ENCODE measurements around the gene C2CD2L. TPM values are rescaled to one million over a fixed set of nuclear protein-coding genes. Genes with fewer than 3 reads are reported as not detected.
"Not testable (repeated sequence)": the region's sequence is repeated elsewhere in the genome, so short reads cannot be mapped to it uniquely, and the experiment has no call there.

C2CD2L gene
- total RNA-seq, 1 donor from 2014 or later, result 19.7 TPM

- no peak for DNase-seq (ENCODE audit: low read depth)
Observed at GRCh38 chr11:119092880-119093842, 14.0 kb upstream of the C2CD2L start.

GRCh38 chr11:119093942-119094815 lies 13.0 kb upstream of the C2CD2L start:
- DNase-seq (ENCODE audit: low read depth), result peak; percentile 61

GRCh38 chr11:119094816-119095065 lies 12.4 kb upstream of the C2CD2L start:
- peak; percentile 90 for DNase-seq (ENCODE audit: low read depth)

GRCh38 chr11:119095066-119095880 lies 11.9 kb upstream of the C2CD2L start:
- DNase-seq (ENCODE audit: low read depth), result peak; percentile 99

GRCh38 chr11:119099711-119100110 lies 7.4 kb upstream of the C2CD2L start:
- DNase-seq (ENCODE audit: low read depth), result no peak

- peak; percentile 47 for DNase-seq (ENCODE audit: low read depth)
Observed at GRCh38 chr11:119100246-119100970, 6.7 kb upstream of the C2CD2L start.

GRCh38 chr11:119100994-119101758 lies 6.0 kb upstream of the C2CD2L start:
- peak; percentile 46 for DNase-seq (ENCODE audit: low read depth)

- DNase-seq (ENCODE audit: low read depth), result peak; percentile 96
Observed at GRCh38 chr11:119101759-119102423, 5.3 kb upstream of the C2CD2L start, which contains the start of gene DPAGT1. Gene DPAGT1 (minus strand): TSS chr11:119101853. CDS start chr11:119101655, 198 bp downstream.

- DNase-seq (ENCODE audit: low read depth), result not testable (repeated sequence)
Observed at GRCh38 chr11:119103161-119103664, 3.9 kb upstream of the C2CD2L start.

GRCh38 chr11:119103793-119104192 lies 3.4 kb upstream of the C2CD2L start:
- DNase-seq (ENCODE audit: low read depth), result peak; percentile 22

GRCh38 chr11:119107538-119108145 lies 498 bp downstream of the C2CD2L start:
- DNase-seq (ENCODE audit: low read depth), result peak; percentile 13

- peak; percentile 41 for DNase-seq (ENCODE audit: low read depth)
Observed at GRCh38 chr11:119108146-119108856, 1.2 kb downstream of the C2CD2L start.

- DNase-seq (ENCODE audit: low read depth), result no peak
Observed at GRCh38 chr11:119108857-119109221, 1.7 kb downstream of the C2CD2L start.

GRCh38 chr11:119109843-119110242 lies 2.7 kb downstream of the C2CD2L start:
- DNase-seq (ENCODE audit: low read depth), result no peak

GRCh38 chr11:119110439-119110838 lies 3.3 kb downstream of the C2CD2L start:
- no peak for DNase-seq (ENCODE audit: low read depth)

GRCh38 chr11:119111361-119111925 lies 4.3 kb downstream of the C2CD2L start:
- no peak for DNase-seq (ENCODE audit: low read depth)

GRCh38 chr11:119112314-119113020 lies 5.3 kb downstream of the C2CD2L start:
- no peak for DNase-seq (ENCODE audit: low read depth)
